C1 segment of cervical spinal cord (tissue), 14 donors: ENCODE results near the gene ESCO1.
A peak's percentile ranks its signal among the peaks of the same experiment; 100 is the strongest.

ENCODE experiments used
- DNase-seq, 14 donors: peaks; one replicate each; lab custom pipeline; 2025; lab: John Stamatoyannopoulos, UW

The ESCO1 gene

GRCh38 chr18:21490748-21491147, 109.8 kb downstream of the ESCO1 start:
- no peak for DNase-seq

GRCh38 chr18:21489919-21490495, 110.5 kb downstream of the ESCO1 start:
- no peak for DNase-seq

GRCh38 chr18:21489119-21489750, 111.3 kb downstream of the ESCO1 start:
- DNase-seq = peak in 4 of 14 donors; percentile 2 to 17 (median 4)

DNA sequence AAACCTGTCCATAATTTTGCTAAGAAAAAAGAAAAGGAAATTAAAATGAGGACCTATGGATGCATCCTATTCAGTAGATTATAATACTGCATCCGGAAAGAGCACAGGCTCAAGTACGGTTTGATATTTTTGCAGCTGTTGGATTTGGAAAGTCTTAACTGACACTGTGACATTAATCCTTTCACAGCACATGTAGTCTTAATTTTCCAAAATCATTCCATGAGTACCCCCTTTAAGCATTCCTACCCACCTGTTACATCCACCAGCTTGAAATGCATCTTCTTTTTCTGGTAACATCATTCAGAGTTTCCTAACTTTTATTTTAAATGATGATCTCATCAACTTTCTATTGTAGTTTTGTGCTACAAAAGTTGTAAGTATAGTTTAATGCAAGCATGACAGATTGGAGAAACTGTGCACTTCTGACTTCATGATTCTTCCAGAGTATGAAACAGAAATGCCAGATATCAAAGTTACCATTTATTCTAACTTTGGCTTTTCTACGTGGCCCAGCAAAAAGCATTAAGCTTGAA, 113.5 kb downstream of the ESCO1 start:
- DNase-seq = no peak

- no peak for DNase-seq
These were observed 115.5 kb downstream of the ESCO1 start for GRCh38 chr18:21484851-21485636.

GRCh38 chr18:21483051-21483450, 117.5 kb downstream of the ESCO1 start:
- DNase-seq = no peak

- DNase-seq = no peak
These were observed 118.8 kb downstream of the ESCO1 start for GRCh38 chr18:21481739-21482138.

- DNase-seq = no peak
These were observed 120.8 kb downstream of the ESCO1 start for GRCh38 chr18:21479721-21480120.
